ENCODE data around the gene PLEKHA4.

DNA sequence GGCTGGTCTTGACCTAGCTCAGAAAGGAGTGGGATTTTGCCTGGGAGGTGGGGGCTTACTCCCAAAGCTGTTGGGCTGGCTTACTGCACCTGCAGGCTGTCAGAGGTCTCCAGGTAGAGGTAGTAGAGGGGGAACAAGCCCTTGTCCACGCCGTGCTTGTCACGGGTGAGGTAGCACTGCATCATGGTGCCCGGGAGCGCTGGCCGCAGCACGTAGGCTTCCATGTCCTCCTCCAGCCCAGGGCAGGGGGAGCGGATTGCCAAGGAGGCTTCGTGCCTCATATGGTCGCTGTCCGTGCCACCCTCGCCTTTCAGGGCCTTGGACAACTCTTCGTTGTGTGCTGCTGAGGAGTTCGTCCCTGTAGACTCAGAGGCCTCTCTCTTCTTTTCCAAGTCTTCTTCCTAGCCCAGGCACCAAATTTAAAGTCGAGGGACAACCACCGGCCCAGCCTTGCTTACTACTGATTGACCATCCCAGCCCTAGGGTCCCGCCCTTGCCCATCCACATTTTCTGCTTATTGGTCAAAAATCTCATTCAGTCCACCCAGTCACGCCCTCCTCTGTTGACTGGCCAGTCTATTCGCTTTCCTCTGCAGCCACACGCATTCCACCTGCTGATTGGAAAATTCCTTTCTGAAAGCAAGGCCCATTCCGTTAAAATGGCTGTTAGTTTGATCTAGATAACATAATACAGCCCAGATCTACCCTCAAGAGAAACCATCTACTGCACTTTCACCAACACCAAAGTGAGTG, 19.6 kb upstream of the PLEKHA4 start:
- TF ChIP-seq, protein P1, sequence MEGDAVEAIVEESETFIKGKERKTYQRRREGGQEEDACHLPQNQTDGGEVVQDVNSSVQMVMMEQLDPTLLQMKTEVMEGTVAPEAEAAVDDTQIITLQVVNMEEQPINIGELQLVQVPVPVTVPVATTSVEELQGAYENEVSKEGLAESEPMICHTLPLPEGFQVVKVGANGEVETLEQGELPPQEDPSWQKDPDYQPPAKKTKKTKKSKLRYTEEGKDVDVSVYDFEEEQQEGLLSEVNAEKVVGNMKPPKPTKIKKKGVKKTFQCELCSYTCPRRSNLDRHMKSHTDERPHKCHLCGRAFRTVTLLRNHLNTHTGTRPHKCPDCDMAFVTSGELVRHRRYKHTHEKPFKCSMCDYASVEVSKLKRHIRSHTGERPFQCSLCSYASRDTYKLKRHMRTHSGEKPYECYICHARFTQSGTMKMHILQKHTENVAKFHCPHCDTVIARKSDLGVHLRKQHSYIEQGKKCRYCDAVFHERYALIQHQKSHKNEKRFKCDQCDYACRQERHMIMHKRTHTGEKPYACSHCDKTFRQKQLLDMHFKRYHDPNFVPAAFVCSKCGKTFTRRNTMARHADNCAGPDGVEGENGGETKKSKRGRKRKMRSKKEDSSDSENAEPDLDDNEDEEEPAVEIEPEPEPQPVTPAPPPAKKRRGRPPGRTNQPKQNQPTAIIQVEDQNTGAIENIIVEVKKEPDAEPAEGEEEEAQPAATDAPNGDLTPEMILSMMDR (IDR thresholded peaks at IDR 0.05), result no peak
- no peak for TF ChIP-seq POLR2A (IDR thresholded peaks at IDR 0.05)
